Stimulated activated CD4-positive, alpha-beta T cell treated with anti-CD3 and anti-CD28 coated beads, Interleukin-4, amount 100 ng/mL, for 48 hours (primary cell): ENCODE measurements around the gene GALNTL6.
"Not testable (repeated sequence)": the region's sequence is repeated elsewhere in the genome, so short reads cannot be mapped to it uniquely, and the experiment has no call there.

ENCODE experiments used
- DNase-seq, 2 donors: peaks; one replicate each; pipeline ENCODE4 v3.0.0-alpha.2; 2020; ENCODE audit warnings: low read depth in 2 of 2

The GALNTL6 gene

GRCh38 chr4:172657081-172657480 lies 843.9 kb downstream of the GALNTL6 start:
- no peak for DNase-seq

- DNase-seq, result no peak
Measured at GRCh38 chr4:172660251-172660650, 847.0 kb downstream of the GALNTL6 start.

GRCh38 chr4:172662113-172662512 lies 848.9 kb downstream of the GALNTL6 start:
- DNase-seq, result no peak

- DNase-seq, result no peak
Measured at GRCh38 chr4:172666711-172667368, 853.6 kb downstream of the GALNTL6 start.

- no peak for DNase-seq
Measured at GRCh38 chr4:172674811-172675210, 861.6 kb downstream of the GALNTL6 start.

GRCh38 chr4:172675232-172675631 lies 862.0 kb downstream of the GALNTL6 start:
- DNase-seq, result no peak

GRCh38 chr4:172680691-172681090 lies 867.5 kb downstream of the GALNTL6 start:
- no peak for DNase-seq

GRCh38 chr4:172683021-172683420 lies 869.8 kb downstream of the GALNTL6 start:
- no peak for DNase-seq

GRCh38 chr4:172686021-172686420 lies 872.8 kb downstream of the GALNTL6 start:
- no peak for DNase-seq

GRCh38 chr4:172688534-172688933 lies 875.3 kb downstream of the GALNTL6 start:
- DNase-seq, result no peak

GRCh38 chr4:172691552-172691951 lies 878.3 kb downstream of the GALNTL6 start:
- no peak for DNase-seq

GRCh38 chr4:172692701-172693100 lies 879.5 kb downstream of the GALNTL6 start:
- no peak for DNase-seq

- DNase-seq, result no peak
Measured at GRCh38 chr4:172698256-172698655, 885.1 kb downstream of the GALNTL6 start.

- DNase-seq, result no peak
Measured at GRCh38 chr4:172705565-172705964, 892.4 kb downstream of the GALNTL6 start.

- DNase-seq, result no peak
Measured at GRCh38 chr4:172706000-172706399, 892.8 kb downstream of the GALNTL6 start.

- DNase-seq, result no peak
Measured at GRCh38 chr4:172707622-172708021, 894.4 kb downstream of the GALNTL6 start.

- no peak for DNase-seq
Measured at GRCh38 chr4:172708184-172708583, 895.0 kb downstream of the GALNTL6 start.

GRCh38 chr4:172709376-172709775 lies 896.2 kb downstream of the GALNTL6 start:
- no peak for DNase-seq

GRCh38 chr4:172716291-172716690 lies 903.1 kb downstream of the GALNTL6 start:
- DNase-seq, result no peak

- DNase-seq, result no peak
Measured at GRCh38 chr4:172721659-172722058, 908.5 kb downstream of the GALNTL6 start.

GRCh38 chr4:172725581-172725980 lies 912.4 kb downstream of the GALNTL6 start:
- no peak for DNase-seq

- no peak for DNase-seq
Measured at GRCh38 chr4:172726001-172726423, 912.8 kb downstream of the GALNTL6 start.

- DNase-seq, result no peak
Measured at GRCh38 chr4:172727631-172728030, 914.4 kb downstream of the GALNTL6 start.

GRCh38 chr4:172733645-172734044 lies 920.4 kb downstream of the GALNTL6 start:
- DNase-seq, result not testable (repeated sequence)
